Stimulated activated CD4-positive, alpha-beta T cell treated with anti-CD3 and anti-CD28 coated beads, TNF-alpha, amount 100 ng/mL, for 48 hours (primary cell): ENCODE measurements around the gene GRAMD4.

Source experiments
- DNase-seq, 3 donors: peaks; one replicate each; pipeline ENCODE4 v3.0.0-alpha.2; 2020; ENCODE audit warnings: low read depth in 3 of 3

The GRAMD4 gene

DNA sequence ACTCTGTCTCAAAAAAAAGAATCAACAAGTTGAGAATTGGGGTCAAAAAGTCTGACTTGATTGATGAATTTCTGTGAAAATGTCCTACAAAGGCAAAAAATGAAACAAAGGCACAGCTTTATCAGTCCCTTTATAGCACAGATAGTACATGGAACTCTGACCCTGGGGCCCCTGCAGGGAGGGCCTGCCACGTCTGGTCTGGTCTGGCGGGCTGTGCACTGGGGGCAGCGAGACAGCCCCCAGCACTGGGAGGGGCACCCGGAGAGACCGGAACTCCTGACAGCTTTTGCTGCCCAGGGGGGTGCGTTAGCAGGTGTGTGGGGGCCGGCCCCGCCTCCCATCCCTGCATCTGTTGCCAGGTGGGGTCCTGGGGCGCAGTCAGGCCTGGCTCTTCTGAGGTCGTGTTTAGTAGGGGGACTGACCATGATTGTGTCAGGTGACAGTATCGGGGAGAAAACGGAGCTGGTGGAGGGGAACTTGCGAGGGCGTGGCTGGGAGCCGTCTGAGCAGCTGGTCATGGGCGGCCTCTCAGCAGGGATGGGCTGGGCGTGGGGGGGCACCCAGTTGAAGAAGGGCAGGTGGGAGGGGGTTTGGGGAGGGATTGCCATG is 51.7 kb downstream of the GRAMD4 start:
- DNase-seq, result no peak

DNA sequence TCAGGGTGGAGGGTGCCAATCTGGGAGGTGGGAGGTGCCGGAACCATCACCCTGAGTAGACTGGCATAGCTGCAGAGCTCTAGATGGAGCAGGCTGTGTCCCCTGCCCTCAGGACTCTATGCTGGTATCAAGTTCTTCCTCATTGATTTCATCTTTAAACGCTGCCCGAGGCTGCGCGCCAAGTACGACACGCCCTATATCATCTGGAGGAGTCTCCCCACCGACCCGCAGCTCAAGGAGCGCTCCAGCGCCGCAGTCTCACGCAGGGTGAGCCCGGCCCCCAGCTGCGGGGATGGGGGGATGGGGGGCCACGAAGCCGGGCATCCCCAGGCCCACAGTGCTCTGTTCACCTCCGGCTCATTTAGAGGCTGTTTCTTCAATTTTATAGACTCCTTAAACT is 52.5 kb downstream of the GRAMD4 start:
- no peak for DNase-seq

DNA sequence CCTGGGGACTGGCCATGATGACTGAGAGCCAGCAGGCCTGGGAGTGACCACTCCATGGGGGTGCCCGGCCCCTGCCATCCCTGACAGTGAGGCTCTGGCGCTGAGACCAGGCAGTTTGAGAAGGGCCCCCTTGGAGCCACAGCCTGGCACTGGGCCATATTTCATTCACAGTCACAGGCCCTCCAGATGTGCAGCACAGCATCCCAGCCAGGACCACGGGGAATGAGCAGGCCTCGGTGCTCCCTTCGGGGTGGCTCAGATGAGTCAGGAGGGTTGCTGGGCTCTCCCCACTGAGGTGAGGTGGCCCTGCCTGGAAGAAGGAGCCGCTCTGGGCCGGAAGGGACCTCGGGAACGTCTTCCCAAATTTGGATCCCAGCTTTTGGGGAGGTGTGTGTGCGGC is 53.0 kb downstream of the GRAMD4 start:
- no peak for DNase-seq

DNA sequence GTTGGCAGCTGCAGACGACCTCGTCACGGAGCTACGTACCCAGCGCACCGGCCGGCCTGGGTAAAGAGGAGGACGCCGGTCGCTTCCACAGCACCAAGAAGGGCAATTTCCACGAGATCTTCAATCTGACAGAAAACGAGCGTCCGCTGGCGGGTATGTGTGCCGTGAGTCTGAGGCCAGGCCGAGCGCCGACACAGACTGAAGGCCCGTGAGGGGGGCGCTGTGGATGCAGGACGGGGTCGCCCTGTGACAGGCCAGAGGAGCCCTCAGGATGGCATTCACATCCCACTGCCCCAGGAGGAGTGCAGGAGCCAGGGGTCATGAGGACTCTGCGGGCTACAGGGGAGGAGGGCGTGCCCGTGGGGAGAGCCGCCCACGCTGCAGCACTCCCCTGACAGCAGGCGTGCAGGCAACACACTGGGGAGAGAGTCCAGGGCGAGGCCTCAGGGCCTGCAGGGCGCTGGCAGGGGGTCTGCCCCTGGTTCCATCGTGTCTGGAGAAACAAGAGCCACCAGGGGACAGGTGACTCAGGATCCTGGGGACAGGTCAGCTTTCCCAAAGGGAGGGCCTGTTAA is 53.6 kb downstream of the GRAMD4 start:
- peak in 1 of 3 donors; percentile 27 for DNase-seq

DNA sequence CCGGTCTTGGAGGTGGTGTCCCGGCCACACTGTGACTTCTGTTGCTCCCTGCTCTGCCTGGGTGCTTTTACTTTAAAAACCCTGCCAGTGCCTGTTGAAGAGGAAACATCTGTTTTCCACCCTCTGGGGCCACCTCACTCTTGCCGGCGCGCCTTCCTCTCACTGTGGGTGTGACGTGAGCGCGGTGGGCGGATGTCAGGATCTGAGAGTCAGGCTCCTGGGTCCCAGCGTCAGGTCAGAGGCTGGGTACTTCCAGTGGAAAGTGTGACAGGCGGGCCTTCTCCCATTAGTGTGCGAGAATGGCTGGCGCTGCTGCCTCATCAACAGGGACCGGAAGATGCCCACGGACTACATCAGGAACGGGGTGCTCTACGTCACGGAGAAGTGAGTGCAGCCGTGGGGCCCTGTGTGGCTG is 54.2 kb downstream of the GRAMD4 start:
- peak; percentile 91 to 96 (median 92) for DNase-seq

DNA sequence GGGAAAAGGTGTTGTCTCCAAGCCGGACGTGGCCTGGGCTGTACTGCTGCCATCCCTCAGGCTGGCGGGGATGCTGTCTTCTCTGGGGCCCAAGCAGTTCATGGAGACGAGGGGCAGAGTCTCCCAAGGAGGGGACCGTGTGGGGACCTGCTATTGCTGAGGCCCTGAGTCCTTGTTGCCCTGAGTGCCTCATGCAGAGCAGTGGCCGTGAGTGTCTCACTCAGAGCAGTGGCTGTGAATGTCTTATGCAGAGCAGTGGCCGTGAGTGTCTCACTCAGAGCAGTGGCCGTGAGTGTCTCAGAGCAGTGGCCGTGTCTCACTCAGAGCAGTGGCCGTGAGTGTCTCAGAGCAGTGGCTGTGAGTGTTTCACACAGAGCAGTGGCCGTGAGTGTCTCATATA is 54.7 kb downstream of the GRAMD4 start:
- no peak for DNase-seq

DNA sequence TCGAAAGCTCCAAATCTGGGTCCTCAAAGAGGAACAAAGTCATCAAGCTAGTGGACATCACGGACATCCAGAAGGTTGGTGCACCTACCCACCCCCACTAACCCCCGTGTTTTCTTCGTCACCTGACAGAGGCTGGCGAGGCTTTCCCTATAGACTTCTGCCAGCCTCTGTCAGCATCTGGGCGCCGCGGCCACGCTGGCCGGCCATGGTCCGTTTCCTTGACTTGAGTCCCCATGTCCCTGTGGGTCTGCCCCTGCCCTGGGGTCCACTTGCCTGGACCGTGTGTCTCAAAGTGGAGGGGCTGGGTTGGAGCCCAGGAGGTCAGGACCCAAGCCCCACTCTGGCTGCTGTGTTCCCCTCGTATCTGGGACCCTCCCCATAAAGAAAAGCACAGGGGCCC is 55.3 kb downstream of the GRAMD4 start:
- no peak for DNase-seq

DNA sequence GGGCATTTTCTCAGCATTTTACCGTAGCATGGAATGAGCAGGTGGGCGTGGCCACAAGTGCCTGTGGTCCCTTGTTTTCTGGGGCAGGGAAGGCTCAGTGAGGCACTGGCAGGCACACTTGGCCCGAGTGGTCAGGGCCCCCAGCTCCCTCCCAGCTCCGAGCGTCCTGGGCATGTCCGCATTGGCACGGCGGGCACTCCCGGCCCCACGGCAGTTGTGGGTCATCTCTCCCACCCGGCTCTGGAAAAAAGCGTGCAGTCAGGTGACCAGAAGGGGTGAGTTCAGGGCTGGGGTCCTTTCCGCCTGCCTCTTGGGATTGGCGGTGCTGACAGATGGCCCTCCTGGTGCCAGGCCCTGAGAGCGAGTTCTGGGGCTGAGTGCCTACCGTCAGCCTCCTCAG is 55.8 kb downstream of the GRAMD4 start:
- no peak for DNase-seq

DNA sequence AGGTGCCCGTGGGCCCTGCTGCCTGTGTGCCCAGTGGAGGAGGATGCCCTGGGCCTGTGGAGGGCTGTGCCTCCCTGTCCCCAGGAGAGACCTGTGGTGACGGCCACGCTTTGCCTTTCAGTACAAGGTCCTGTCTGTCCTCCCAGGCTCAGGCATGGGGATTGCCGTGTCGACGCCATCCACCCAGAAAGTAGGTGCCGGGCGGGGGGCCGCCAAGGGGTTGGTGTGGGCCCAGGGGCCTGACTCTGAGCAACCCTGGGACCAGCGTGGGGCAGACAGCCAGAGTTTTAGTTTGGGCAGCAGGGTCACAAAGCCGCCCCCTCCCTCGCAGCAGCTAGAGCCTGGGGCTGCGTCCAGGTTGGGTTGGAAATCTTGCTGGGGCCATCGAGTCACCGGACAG is 56.3 kb downstream of the GRAMD4 start:
- DNase-seq, result no peak

DNA sequence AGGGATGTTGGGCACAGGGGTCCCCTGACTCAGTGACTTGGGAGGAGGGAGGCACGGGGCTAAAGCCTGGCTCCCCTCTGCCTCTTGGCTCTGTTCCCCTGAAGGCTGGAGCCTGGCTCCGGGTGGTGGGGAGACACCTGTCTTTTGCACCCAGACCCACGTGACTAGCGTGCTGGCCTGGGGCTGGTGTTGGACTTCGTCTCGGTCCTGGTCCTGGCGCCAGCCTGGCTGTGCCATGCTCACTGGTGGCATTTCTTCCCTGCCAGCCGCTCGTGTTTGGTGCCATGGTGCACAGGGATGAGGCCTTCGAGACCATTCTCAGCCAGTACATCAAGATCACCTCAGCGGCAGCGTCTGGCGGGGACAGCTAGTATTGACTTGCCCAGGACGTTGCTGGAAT is 56.7 kb downstream of the GRAMD4 start:
- DNase-seq, result no peak

DNA sequence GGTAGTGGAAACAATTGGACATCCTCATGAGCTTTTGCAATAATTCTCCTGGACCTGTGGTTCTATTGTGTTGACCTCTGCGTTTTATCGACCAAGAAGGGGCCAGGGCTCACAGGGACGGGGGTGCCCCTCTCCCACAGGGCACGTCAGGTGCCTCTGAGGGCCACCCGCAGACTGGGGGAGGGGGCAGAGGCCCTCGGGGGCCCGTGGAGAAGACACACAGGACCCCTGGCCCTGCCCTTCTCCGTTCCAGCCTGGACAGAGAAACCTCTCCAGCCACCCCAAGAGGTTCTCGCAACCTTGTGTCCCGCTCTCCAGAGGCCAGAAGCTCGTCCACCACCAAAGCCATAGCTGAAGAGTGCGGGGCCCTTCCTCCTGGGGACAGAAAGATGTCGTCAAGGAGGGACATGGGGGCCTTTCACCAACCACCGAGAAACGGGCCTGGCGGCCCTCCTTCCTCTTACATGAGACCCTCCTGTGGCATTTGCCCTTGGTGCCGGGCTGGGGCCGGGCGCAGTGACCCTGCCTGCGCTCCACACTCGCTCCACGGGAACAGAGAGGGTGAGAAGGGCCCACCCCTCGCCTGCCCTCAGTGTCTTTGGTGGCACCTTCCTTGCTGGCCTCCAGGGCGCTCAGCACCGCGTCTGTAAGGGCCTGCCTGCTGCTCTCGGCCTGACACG is 57.3 kb downstream of the GRAMD4 start:
- DNase-seq, result no peak

DNA sequence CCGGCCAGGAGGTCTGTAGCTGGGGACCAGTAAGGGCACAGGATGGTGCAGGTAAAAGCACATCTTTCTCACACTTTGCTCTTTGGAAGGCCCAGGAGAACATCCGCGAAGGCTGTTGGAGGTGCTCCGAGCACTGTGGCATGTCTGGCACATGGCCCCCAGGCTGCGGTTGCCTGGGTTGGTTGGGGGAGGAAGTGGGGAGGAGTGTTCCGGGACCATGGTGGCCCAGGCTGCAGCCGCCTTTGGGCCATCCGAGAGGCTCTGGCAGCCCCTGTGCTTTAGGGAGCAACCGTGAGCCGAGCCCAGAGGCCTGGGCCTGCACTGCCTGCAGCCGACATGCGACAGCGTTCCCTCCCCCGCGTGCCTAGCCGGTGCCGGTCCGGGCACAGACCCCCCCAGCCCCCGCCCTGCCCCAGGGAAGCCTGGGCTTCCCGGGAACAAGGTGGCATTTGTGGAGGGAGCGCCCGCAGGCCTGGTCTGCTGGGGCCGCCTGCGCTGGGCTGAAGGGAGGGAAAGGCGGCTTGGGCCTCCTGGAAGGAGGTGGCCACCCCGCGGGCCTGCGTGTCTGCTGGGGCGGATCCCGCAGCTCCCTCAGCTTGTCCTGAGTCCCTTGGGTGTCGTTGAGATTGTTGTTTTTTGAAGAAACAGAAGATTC is 57.9 kb downstream of the GRAMD4 start:
- DNase-seq, result no peak

DNA sequence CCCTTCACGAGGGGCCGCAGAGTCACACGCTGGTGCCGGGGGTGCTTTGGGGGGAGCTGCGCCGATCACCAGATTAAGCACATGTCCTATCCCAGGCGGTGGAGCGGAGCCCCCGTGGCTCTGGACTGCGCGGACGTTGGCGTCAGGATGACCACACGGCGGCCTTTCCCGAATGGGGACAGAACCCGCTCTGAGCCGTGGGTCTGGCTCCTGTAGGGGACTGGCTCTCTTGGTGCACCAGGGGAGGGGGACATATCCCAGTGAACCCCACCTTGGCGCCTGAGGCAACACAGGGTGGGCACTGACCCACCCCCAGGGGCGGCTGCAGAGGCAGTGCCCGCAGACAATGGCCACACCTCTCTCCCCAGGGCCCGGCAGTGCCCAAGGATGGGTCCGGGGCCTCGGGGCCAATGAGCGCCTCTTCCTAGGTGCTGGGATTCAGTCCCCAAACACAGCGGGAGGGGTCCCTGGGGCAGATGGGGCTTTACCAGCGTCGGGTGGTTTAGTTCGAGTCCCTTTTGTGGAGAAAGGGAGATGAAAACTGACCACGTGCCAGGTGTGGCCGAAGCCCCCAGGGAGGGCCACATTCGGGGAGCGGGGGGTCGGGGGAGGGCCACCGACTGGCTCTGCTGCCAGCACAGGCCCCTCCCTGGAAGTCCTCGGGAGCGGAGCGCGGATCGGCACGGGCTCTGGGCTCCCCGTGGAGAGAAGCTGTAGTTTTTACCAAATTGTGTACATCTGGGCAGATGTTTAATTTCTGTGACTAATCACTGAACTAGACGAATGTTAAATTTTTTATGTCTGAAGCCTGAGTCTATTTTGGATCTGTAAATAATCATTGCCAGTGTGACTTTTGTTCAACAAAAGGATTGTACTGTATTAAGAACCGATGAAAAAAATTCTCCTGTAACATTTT is 58.9 kb downstream of the GRAMD4 start:
- no peak for DNase-seq

DNA sequence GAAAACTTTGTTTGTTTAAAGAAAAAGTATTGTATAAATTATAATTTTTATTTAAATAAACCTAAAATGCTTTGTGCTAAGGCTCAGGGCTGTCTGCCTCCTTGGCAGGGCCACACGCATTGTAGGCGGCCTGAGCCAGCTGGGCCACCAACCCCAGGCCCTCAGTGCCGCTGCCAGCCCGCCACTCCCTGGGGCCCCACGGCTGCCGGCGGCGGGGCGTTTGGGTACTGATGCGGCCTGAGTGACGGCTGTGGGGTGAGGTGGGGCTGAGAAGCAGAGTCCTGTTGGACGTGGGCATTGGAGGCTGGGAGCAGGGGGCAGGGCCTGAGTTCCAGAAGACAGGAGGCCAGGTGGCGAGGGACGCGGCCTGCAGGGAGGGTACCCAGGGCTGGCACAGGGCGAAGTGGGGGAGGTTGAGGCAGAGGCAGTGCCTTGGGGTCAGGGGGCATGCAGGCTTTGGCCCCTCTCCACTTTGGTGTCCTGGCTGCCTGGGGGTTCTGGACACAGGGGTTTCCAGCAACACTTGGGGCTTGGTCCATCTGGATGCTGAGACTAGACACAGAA is 59.6 kb downstream of the GRAMD4 start:
- no peak for DNase-seq

DNA sequence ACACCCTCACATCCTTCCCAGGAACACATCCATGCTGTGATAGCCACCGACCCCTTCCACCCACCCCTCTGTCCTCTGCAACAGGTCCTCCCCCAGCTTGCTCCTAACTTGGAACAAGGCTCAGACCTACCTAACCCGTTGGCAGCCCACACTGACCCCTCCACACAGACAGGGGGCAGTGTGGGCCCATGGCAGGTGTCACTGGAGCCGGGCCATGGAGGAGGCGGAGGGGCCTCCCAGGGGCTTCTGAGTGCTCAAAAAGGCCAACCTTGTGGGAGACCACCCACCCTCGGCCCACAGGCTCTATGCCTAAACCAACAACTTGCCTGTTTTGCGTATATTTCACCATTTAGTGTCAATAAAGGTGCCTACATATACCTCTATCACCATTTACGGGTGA is 60.8 kb downstream of the GRAMD4 start:
- DNase-seq, result no peak

DNA sequence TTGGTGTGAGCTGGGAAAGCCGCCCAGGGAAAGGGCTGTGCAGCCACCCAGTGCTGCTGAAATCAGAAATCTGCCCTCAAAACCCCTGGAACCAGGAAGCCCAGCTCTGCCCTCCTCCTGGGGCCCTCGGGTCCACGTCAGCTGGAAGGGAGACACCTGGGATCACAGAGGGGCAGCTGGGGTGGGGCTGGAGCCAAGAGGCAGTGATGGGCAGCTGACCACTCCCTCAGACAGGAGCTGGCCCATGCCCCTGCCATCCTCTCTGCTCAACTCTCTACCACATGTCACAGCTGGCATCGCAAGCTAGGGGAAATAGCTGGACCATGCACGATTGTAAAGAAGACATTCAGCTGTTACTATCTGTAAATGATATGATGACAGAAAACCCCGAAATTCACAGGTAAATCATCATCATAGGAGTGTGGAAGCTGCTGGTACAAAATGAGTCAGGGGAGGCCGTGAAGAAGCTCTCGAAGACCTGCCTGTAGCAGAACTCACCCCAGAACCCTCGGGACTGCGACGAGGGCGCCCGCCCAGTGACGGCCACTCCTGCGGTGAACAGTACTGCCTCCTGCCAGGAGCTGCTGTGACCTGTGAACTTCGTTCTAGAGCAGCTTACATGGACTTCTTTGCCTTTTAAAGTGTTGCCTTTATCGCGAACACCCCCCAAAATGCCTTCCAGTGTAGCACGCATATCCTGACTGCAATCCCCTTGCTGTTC is 62.0 kb downstream of the GRAMD4 start:
- DNase-seq, result no peak

DNA sequence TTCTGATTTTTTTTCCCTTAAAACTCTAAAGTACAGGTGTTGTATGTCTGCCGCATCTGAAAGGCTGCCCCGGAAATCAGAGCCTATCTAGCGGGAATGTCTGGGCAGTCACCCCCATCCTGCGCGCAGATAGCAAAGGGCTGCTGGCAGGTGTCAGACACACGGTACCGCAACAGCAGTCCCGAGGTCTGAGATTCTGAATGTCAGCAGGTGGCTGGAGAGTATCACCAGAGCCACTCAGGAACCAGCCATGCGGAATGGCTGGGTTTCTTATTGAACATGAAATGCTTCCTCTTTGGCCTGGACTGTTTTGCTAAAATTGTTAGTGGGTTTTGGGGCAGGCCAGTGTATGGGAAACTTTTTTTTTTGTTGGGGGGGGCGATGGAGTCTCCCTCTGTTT is 64.5 kb downstream of the GRAMD4 start:
- no peak for DNase-seq

DNA sequence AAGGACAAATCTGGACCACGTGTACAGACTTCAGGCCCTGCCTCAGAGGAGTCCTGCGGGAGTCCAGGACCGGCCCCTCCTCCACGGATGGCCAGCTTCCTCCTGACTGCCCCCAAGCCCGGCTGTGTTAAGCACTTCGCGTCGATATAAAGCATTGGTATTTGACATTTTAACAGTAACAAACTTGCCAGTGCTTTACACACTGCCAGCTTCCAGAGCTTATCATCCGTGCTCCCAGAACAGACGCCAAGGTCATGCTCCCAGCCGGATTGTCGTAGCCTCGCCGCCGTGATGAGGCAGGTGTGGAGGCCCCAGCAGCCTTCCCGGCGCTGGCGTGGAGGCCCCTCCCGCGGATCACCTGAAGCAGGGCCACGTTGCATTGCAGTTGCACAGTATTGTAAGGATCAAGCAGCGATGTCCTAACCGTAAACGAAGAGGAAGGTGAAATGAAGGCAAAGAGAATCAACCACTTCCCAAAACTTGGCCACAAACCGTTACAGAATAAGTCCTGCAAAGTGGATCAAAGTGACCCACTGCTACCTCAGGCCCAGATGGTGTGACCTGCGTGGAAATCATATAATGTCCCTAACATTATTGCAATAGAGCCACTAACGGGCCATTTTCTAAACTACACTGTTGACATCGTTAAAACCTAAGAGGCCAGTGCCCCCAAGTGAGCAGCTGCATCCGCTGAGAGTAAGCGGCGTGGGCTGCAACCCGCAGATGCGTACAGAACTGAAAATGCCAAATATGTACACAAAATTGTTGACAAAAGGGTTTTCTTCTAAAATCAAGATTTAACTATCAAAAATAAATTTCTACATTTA is 66.2 kb downstream of the GRAMD4 start:
- no peak for DNase-seq

DNA sequence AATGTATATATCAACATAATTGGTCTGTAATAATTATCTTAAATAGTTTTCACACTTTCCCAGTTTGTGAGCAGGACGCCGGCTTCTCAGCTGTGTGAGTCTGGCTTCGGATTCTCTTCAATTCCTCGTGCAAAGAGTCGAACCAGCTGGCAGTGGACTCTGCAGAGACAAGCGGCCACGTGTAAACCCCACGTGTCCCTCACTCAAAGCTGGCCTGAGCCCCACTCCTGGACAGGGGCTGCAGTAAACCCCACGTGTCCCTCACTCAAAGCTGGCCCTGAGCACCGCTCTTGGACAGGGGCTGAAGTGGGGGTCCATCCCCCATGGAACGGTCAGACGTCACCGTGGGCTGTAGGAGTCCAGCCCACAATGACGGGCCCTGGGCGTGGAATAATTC is 66.9 kb downstream of the GRAMD4 start:
- no peak for DNase-seq

DNA sequence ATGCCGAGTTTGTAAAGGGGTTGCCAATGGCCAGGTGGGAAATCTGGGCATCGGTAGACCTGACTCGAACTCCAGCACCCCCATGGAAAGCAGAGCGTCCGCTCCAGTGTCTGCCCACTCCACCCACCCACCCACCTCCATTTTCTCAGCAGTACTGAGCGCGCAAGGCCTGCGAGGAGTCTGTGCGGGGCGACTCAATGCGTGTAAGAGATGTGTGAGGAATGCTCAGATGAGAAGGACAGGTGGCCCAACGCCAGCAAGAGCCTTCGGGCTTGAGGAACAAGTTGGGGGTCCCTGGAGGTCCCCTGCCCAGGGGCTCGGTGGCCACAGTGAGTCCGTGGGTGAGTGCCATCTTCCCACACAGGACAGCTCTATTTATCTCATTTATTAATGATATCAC is 67.3 kb downstream of the GRAMD4 start:
- no peak for DNase-seq
